Stomach (tissue), 9 donors: ENCODE data around the gene KITLG. TPM values are rescaled to one million over a fixed set of nuclear protein-coding genes. Genes with fewer than 3 reads are reported as not detected.

Experiments
- DNase-seq, 2 donors: peaks; one replicate each; pipeline versions ENCODE4 v3.0.0 to v3.0.0-alpha.2; 2013 to 2019
- H3K27ac ChIP-seq, 5 donors: fragments of 200-600 bp in 4 of 5; sonication (generic) in 4 of 5; one replicate each; pipeline ENCODE4 v1.5.1; 2013 to 2019; ENCODE audit warnings: mild to moderate bottlenecking in 1 of 5, moderate library complexity in 1 of 5
- H3K27me3 ChIP-seq, 3 donors: fragments of 200-600 bp; sonication (generic); one replicate each; pipeline ENCODE4 v1.5.1; 2017 to 2019; ENCODE audit warnings: mixed run types in 1 of 3
- H3K36me3 ChIP-seq, 4 donors: fragments of 200-600 bp; sonication (generic); 1 replicate in 3 of 4; 2 replicates in 1 of 4; pipeline ENCODE4 v1.5.1; 2016 to 2019
- H3K4me1 ChIP-seq, 4 donors: fragments of 200-600 bp; sonication (generic); one replicate each; pipeline ENCODE4 v1.5.1; 2016 to 2019
- H3K4me3 ChIP-seq, 4 donors: fragments of 200-600 bp; sonication (generic) in 3 of 4; one replicate each; pipeline ENCODE4 v1.5.1; 2016 to 2019; ENCODE audit warnings: mild to moderate bottlenecking in 1 of 4
- H3K9me3 ChIP-seq, 4 donors: fragments of 200-600 bp; sonication (generic); one replicate each; pipeline ENCODE4 v1.5.1; 2016 to 2019
- EP300 ChIP-seq: sonication (generic); formaldehyde crosslinking; IDR thresholded peaks from one replicate; pipeline ENCODE4 v1.6.1; 2017; ENCODE audit warnings: antibody characterized with exemption
- POLR2A ChIP-seq, 4 donors: fragments of 450-650 bp; IDR thresholded peaks; one replicate each; pipeline ENCODE4 v1.6.1; 2016; ENCODE audit warnings: antibody characterized with exemption in 4 of 4, control low read depth in 2 of 4, mild to moderate bottlenecking in 1 of 4, moderate library complexity in 1 of 4
- POLR2AphosphoS5 ChIP-seq, 3 donors: sonication (generic); formaldehyde crosslinking; IDR thresholded peaks; one replicate each; pipeline ENCODE4 v1.6.1; 2016; ENCODE audit warnings: antibody characterized with exemption in 3 of 3
- WGBS, 5 donors: extraction: QIAGEN DNeasy Blood & Tissue Kit in 3 of 5; methylation state at CpG; one replicate each; pipeline versions ENCODE4 v1.1.5 to v1.1.7; 2013 to 2018; 5-methylcytosine and 5-hydroxymethylcytosine counted together
- intact Hi-C: fragments of 100-400 bp; cut with DNase I; formaldehyde crosslinking; loops from one replicate; pipeline ENCODE4 v1.15.1; 2023; ENCODE audit warnings: low total_unique reads
- polyA plus RNA-seq, 3 donors: library from polyadenylated mRNA; stranded (reverse); fragments of 200-250 nt; gene quantifications; one replicate each; pipeline ENCODE4 v1.2.3, GENCODE V29; 2013
- total RNA-seq, 5 donors: library from RNA; depleted of rRNA; stranded (reverse); fragments of >200 nt; gene quantifications; one replicate each; pipeline versions ENCODE4 v1.1.0 to v1.2.3, GENCODE V29; 2014 to 2016
- TF ChIP-seq, protein P1 (sequence below), 7 experiments: fragments of 450-650 bp in 4 of 7; fragments of 200-600 bp in 3 of 7; sonication (generic) in 3 of 7; IDR thresholded peaks; one replicate each; pipeline ENCODE4 v1.5.1; 2016 to 2019; ENCODE audit warnings: antibody characterized with exemption in 7 of 7, control low read depth in 2 of 7, mild to moderate bottlenecking in 1 of 7
- donor health status: healthy with polysubstance abuse.
- donor health status: Bipolar disorder and iron deficiency.
- donor health status: healthy.

Gene KITLG
- total and polyA plus RNA-seq, 8 donors, result 4.6 to 62.4 (median 21.4) TPM

DNA sequence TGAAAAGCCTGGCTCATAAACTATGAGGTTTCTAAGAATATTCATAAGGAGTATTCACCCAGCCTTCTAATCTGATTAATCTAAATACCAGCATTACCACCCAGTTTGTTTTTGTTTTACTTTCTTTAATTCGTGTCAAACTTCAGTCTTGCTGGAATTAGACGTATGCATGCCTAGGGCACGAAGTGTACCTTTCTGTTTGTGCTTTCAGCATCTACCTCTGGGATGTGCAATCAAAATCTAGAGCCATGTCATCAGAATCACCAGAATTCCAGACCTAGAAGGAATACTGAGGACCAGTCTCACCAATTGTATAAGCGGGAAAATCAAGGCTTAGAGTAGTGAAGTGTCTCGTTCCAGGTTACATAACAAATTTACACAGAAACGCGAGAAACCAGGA is 57.3 kb downstream of the KITLG start:
- Histone ChIP-seq H3K36me3 (peaks cover 0 to 32% (median 29%) of the 10 kb centered on the region in 4 donors), H3K27ac (peak overlapping the region in 1 of 5 donors; percentile 28), H3K4me1 (peaks cover 12 to 49% (median 31%) of the 10 kb centered on the region in 4 donors), H3K27me3 (no peaks in the 10 kb centered on the region), H3K4me3 (no peak overlapping the region), H3K9me3 (no peaks in the 10 kb centered on the region)
- intact Hi-C loops, result no loop called here
- 79 to 91% (median 85%) methylated on average over 7 of the region's 7 CpGs for WGBS, 5 donors
- TF ChIP-seq POLR2AphosphoS5 (IDR thresholded peaks at IDR 0.05), result no peak
- TF ChIP-seq POLR2A (IDR thresholded peaks at IDR 0.05), result no peak
- TF ChIP-seq, protein P1, sequence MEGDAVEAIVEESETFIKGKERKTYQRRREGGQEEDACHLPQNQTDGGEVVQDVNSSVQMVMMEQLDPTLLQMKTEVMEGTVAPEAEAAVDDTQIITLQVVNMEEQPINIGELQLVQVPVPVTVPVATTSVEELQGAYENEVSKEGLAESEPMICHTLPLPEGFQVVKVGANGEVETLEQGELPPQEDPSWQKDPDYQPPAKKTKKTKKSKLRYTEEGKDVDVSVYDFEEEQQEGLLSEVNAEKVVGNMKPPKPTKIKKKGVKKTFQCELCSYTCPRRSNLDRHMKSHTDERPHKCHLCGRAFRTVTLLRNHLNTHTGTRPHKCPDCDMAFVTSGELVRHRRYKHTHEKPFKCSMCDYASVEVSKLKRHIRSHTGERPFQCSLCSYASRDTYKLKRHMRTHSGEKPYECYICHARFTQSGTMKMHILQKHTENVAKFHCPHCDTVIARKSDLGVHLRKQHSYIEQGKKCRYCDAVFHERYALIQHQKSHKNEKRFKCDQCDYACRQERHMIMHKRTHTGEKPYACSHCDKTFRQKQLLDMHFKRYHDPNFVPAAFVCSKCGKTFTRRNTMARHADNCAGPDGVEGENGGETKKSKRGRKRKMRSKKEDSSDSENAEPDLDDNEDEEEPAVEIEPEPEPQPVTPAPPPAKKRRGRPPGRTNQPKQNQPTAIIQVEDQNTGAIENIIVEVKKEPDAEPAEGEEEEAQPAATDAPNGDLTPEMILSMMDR (IDR thresholded peaks at IDR 0.05), result no peak
- no peak for TF ChIP-seq EP300
- no peak for DNase-seq

DNA sequence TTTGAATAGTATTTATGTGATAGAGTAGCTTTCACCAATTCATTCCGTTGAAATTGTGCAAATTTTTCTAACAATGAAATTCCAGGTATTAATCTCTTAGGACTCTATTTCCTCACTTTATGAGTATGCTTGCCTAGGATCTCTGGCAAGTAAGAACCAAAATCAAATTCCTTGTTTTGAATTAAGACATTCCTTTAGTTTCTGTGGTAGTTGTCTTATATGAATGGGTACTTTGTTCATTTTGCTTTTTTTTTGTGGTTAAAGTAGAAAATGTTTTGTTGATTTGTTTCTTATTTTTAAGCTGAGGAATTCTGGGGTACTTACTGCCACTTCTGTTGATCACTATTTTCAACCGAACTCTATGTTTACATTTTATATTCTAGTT is 59.8 kb downstream of the KITLG start:
- Histone ChIP-seq H3K27ac (peak overlapping the region in 2 of 5 donors; percentile 9 to 27), H3K4me1 (peaks cover 12 to 49% (median 31%) of the 10 kb centered on the region in 4 donors), H3K36me3 (peaks cover 0 to 24% (median 21%) of the 10 kb centered on the region in 4 donors), H3K4me3 (no peak overlapping the region), H3K27me3 (no peaks in the 10 kb centered on the region), H3K9me3 (no peaks in the 10 kb centered on the region)
- intact Hi-C loops, result no loop called here
- no peak for DNase-seq
- 13 to 39% (median 20%) methylated on average over 2 of the region's 2 CpGs for WGBS, 5 donors
- TF ChIP-seq, protein P1 (IDR thresholded peaks at IDR 0.05), result no peak
- TF ChIP-seq POLR2AphosphoS5 (IDR thresholded peaks at IDR 0.05) (no peak), POLR2A (IDR thresholded peaks at IDR 0.05) (no peak), EP300 (no peak)

DNA sequence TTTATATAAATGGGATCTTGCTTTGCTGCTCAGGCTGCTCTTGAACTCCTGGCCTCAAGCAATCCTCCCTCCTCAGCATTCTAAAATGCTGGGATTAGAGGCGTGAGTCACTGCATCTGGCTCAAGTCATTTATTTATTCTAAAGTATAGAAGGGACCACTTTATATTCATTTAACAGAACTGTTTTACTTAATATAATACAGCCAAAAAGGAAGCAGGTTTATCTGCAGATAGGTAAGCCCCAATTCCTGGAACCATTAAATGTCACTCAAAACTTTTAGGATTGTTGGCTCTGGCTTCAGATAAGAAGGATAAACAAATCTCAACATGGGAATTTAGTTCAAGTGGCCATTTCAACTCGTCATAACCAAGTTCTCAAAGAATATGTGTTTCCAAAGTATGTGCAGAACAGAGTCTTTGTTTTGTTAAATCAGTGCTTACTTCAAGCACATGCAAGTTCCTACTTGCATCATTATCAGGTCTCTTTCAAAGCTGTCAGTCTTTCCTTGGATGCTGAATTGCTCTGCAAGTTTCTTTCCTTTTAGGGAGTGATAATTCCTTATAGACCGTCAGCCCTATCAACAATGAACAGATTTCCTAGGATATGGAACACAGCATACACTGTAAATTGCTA is 60.4 kb downstream of the KITLG start:
- Histone ChIP-seq H3K4me3 (no peak overlapping the region), H3K4me1 (peaks cover 12 to 49% (median 31%) of the 10 kb centered on the region in 4 donors), H3K27ac (peak overlapping the region; percentile 5 to 41 (median 21)), H3K27me3 (no peaks in the 10 kb centered on the region), H3K36me3 (peaks cover 0 to 27% (median 24%) of the 10 kb centered on the region in 4 donors), H3K9me3 (no peaks in the 10 kb centered on the region)
- 14 to 33% (median 21%) methylated on average over 3 of the region's 3 CpGs for WGBS, 5 donors
- peak in 1 of 2 donors; percentile 19 for DNase-seq
- TF ChIP-seq POLR2A (IDR thresholded peaks at IDR 0.05) (no peak), POLR2AphosphoS5 (IDR thresholded peaks at IDR 0.05) (peak in 1 of 3 donors; percentile 7)
- intact Hi-C loops, result no loop called here

DNA sequence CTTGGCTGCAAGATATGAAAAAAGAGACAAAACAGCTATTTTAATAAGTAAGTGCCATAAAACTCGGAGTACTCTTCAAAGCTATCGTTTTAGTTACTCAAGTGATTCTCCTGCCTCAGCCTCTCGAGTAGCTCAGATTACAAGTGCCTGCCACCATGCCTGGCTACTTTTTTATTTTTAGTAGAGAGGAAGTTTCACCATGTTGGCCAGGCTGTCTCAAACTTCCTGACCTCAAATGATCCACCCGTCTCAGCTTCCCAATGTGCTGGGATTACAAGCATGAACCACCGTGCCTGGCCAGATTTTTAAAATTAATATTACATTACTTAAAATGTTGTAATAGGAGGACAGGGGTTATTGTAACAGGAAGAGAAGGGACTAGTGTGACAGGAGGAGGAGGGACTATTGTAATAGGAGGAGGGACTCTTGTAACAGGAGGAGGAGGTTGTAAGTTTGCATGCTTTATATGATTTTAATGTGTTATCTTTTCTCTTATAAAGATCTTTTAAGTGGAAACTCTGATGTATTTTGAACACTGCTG is 61.3 kb downstream of the KITLG start:
- no peak for DNase-seq
- no peaks in the 10 kb centered on the region for H3K27me3 ChIP-seq
- H3K4me3 ChIP-seq, result no peak overlapping the region
- peaks cover 0 to 27% (median 24%) of the 10 kb centered on the region in 4 donors for H3K36me3 ChIP-seq
- TF ChIP-seq, protein P1 (IDR thresholded peaks at IDR 0.05), result no peak
- no peak for TF ChIP-seq POLR2A (IDR thresholded peaks at IDR 0.05)
- no peak for TF ChIP-seq POLR2AphosphoS5 (IDR thresholded peaks at IDR 0.05)
- no peak for TF ChIP-seq EP300
- peak overlapping the region in 1 of 5 donors; percentile 9 for H3K27ac ChIP-seq
- no peaks in the 10 kb centered on the region for H3K9me3 ChIP-seq
- H3K4me1 ChIP-seq, result peaks cover 12 to 49% (median 31%) of the 10 kb centered on the region in 4 donors
- 74 to 83% (median 82%) methylated on average over 5 of the region's 5 CpGs for WGBS, 5 donors
- intact Hi-C loops, result no loop called here

DNA sequence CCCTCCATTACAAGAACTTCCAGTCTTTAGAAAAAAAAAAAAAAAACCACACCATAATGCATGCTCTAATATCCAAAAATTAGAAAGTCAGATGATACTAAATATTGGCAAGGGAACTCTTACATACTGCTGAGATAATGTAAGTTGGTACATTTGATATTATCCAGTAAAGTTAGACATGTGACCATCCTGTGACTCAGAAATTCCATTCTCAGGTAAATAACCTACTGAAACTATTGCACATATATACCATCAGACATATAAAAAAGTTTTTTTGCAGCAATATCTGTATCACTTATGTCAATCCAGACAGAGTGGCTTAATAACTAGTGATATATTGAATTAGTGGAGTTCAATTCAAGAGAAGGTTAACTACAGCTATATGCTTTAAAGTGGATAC is 63.5 kb downstream of the KITLG start:
- H3K4me3 ChIP-seq, result no peak overlapping the region
- intact Hi-C loops, result no loop called here
- no peaks in the 10 kb centered on the region for H3K27me3 ChIP-seq
- DNase-seq, result no peak
- peaks cover 0 to 27% (median 24%) of the 10 kb centered on the region in 4 donors for H3K36me3 ChIP-seq
- H3K9me3 ChIP-seq, result no peaks in the 10 kb centered on the region
- H3K27ac ChIP-seq, result no peak overlapping the region
- H3K4me1 ChIP-seq, result peaks cover 12 to 41% (median 28%) of the 10 kb centered on the region in 4 donors
- TF ChIP-seq, protein P1 (IDR thresholded peaks at IDR 0.05), result no peak
